B cell (primary cell): ENCODE results near the gene DRD2. TPM values are rescaled to one million over a fixed set of nuclear protein-coding genes. Genes with fewer than 3 reads are reported as not detected.

ENCODE experiments used
- ATAC-seq: fragments of 200-7000 bp; cut with Tn5 transposase; one replicate; pipeline ENCODE4 v1.10.0; 2021; ENCODE audit warnings: low read depth, mild to moderate bottlenecking, moderate number of reproducible peaks, moderate library complexity
- CTCF ChIA-PET: fragments of 350-600 bp; sonication (Branson Sonifier 250); formaldehyde crosslinking; loops from one replicate; lab custom pipeline; 2021; ENCODE audit warnings: antibody characterized with exemption, inconsistent platforms; lab: Charles Lee
- POLR2A ChIA-PET: fragments of 350-600 bp; sonication (Branson Sonifier 250); formaldehyde crosslinking; loops from one replicate; lab custom pipeline; 2021; ENCODE audit warnings: antibody characterized with exemption; lab: Charles Lee
- DNase-seq: peaks from one replicate; pipeline ENCODE4 v3.0.0; 2013
- H2AFZ ChIP-seq: 2 replicates; pipeline ENCODE4 v1.6.1; 2012; ENCODE audit warnings: mild to moderate bottlenecking, low read depth, low read length; ENCODE audit not compliant: insufficient read depth, poor library complexity, severe bottlenecking
- H3K27ac ChIP-seq, 2 donors: 1 replicate in 1 of 2; 2 replicates in 1 of 2; pipeline ENCODE4 v1.5.1; 2012 to 2013; ENCODE audit warnings: low read length in 2 of 2, mild to moderate bottlenecking in 2 of 2, moderate library complexity in 1 of 2
- H3K27me3 ChIP-seq, 4 experiments: fragments of 200-600 bp in 1 of 4; sonication (generic) in 1 of 4; replicated peaks in 1 of 4; 1 replicate in 2 of 4; 2 replicates in 2 of 4; pipeline versions ENCODE4 v1.6.1 to v1.7.0; 2013 to 2016; ENCODE audit warnings: low read length in 3 of 4, mild to moderate bottlenecking in 2 of 4, mixed read lengths in 1 of 4, moderate library complexity in 1 of 4; ENCODE audit not compliant: insufficient read depth in 4 of 4, control insufficient read depth in 3 of 4; ENCODE audit errors: control extremely low read depth in 1 of 4
- H3K36me3 ChIP-seq, 2 experiments: replicated peaks in 1 of 2; 1 replicate in 1 of 2; 2 replicates in 1 of 2; pipeline versions ENCODE4 v1.6.1 to v1.7.1; 2013; ENCODE audit warnings: low read length in 1 of 2; ENCODE audit not compliant: insufficient read depth in 2 of 2, control insufficient read depth in 1 of 2; ENCODE audit errors: control extremely low read depth in 1 of 2, extremely low read depth in 1 of 2
- H3K4me1 ChIP-seq, 2 donors: fragments of 200-600 bp in 1 of 2; sonication (generic) in 1 of 2; 1 replicate in 1 of 2; 2 replicates in 1 of 2; pipeline versions ENCODE4 v1.5.1 to v1.6.1; 2013 to 2017; ENCODE audit warnings: low read length in 2 of 2; ENCODE audit not compliant: control insufficient read depth in 2 of 2, insufficient read depth in 2 of 2
- H3K4me2 ChIP-seq: replicated peaks from 2 replicates; pipeline ENCODE3; 2012; ENCODE audit warnings: mild to moderate bottlenecking, low read depth, low read length; ENCODE audit not compliant: poor library complexity, severe bottlenecking
- H3K4me3 ChIP-seq, 5 experiments: fragments of 200-600 bp in 1 of 5; sonication (generic) in 1 of 5; 1 replicate in 3 of 5; 2 replicates in 2 of 5; pipeline versions ENCODE4 v1.5.1 to v1.7.0; 2011 to 2016; ENCODE audit warnings: low read length in 4 of 5, mild to moderate bottlenecking in 4 of 5, low read depth in 2 of 5, control low read depth in 1 of 5, moderate library complexity in 1 of 5; ENCODE audit not compliant: insufficient read depth in 1 of 5; ENCODE audit errors: control extremely low read depth in 1 of 5, extremely low read depth in 1 of 5
- H3K79me2 ChIP-seq: fragments of 200-600 bp; sonication (generic); one replicate; pipeline ENCODE4 v1.6.0; 2016; ENCODE audit warnings: low read length; ENCODE audit not compliant: control insufficient read depth, insufficient read depth
- H3K9ac ChIP-seq: fragments of 200-600 bp; sonication (generic); 2 replicates; pipeline ENCODE4 v1.6.1; 2017; ENCODE audit warnings: mild to moderate bottlenecking, low read length, moderate library complexity
- H3K9me3 ChIP-seq, 3 donors: one replicate each; pipeline versions ENCODE4 v1.6.1 to v1.7.1; 2013; ENCODE audit warnings: low read length in 2 of 3; ENCODE audit not compliant: control insufficient read depth in 2 of 3, insufficient read depth in 1 of 3; ENCODE audit errors: control extremely low read depth in 1 of 3
- H4K20me1 ChIP-seq: 2 replicates; pipeline ENCODE4 v1.6.0; 2012; ENCODE audit warnings: mild to moderate bottlenecking, low read length; ENCODE audit not compliant: insufficient read depth, control insufficient read depth, poor library complexity, severe bottlenecking
- H3K27ac Mint-ChIP-seq: one replicate; pipeline ENCODE4 v1.8.0; 2021; ENCODE audit warnings: mixed read lengths
- H3K27me3 Mint-ChIP-seq: one replicate; pipeline ENCODE4 v1.8.0; 2021; ENCODE audit warnings: mixed read lengths
- H3K4me1 Mint-ChIP-seq: one replicate; pipeline ENCODE4 v1.8.0; 2021; ENCODE audit warnings: mixed read lengths
- H3K4me3 Mint-ChIP-seq: one replicate; pipeline ENCODE4 v1.8.0; 2021; ENCODE audit warnings: mixed read lengths
- H3K9me3 Mint-ChIP-seq: one replicate; pipeline ENCODE4 v1.8.0; 2022; ENCODE audit warnings: mixed read lengths; ENCODE audit not compliant: insufficient read depth
- EZH2 ChIP-seq: IDR thresholded peaks from 2 replicates; pipeline ENCODE4 v1.6.1; 2012; ENCODE audit warnings: borderline replicate concordance, low read depth, mild to moderate bottlenecking, moderate library complexity, low read length; ENCODE audit not compliant: insufficient read depth, poor library complexity, severe bottlenecking
- WGBS: methylation state at CpG from one replicate; pipeline ENCODE4 v1.1.5; 2013; ENCODE audit warnings: missing lambda C conversion rate; ENCODE audit not compliant: insufficient coverage; 5-methylcytosine and 5-hydroxymethylcytosine counted together
- intact Hi-C: fragments of 100-400 bp; cut with micrococcal nuclease; formaldehyde crosslinking; loops from one replicate; pipeline ENCODE4 v1.10.0; 2022
- polyA plus RNA-seq: library from polyadenylated mRNA; depleted of rRNA; stranded (reverse); fragments of >200 nt; gene quantifications from 2 replicates; pipeline ENCODE4 v1.2.3, GENCODE V29; 2012
- small RNA-seq: library from RNA; depleted of rRNA; stranded (forward); fragments of <200 nt; gene quantifications from one replicate; pipeline ENCODE3, GENCODE V24; 2012; ENCODE audit warnings: low replicate concordance, low read depth; ENCODE audit not compliant: insufficient read length
- total RNA-seq, 2 donors: library from RNA; stranded (reverse); fragments of 120-200 nt in 1 of 2; gene quantifications; 1 replicate in 1 of 2; 2 replicates in 1 of 2; pipeline versions ENCODE4 v1.2.3 to v1.2.4, GENCODE V29; 2013 to 2022
- TF ChIP-seq, protein P1 (sequence below): fragments of 200-600 bp; IDR thresholded peaks from one replicate; pipeline ENCODE4 v1.8.0; 2022; ENCODE audit warnings: antibody characterized with exemption, mild to moderate bottlenecking

The DRD2 gene
- total and polyA plus RNA-seq, 2 donors (not counting 1 experiment from before 2014, with no cell fraction given): not detected

DNA sequence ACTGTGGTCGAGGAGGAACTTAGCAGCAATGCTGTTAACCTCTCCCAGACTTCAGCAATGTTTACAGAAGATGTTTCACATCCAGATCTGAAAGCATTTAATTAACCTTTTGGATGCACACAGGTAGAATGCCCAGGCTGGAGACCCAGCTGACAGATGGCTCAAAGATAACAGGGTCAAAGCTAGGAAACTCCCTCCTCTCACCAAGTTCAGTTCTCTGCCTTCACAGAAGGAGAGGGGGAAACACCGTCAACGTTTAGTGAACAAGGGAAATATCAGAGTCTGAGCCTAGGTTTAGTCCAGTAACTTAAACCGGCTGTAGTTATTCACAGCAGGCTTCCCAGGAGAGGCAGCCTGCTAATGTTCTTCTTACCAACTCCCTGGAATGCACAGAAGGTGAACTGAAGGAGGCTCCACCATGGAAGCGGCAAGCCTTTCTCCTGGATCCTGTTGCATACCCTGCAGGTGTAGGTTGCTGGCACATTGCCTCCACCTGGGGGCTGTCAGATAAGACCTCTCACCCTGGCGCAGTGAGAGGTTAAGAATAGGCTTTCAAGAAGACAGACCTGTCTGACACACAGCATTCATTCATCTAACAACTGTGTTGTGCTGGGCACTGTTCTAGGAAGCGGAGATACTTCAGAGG, 111.1 kb downstream of the DRD2 start:
- Histone ChIP-seq H2AFZ (no peak overlapping the region), H3K27ac (no peak overlapping the region), H3K4me3 (no peak overlapping the region), H3K9ac (no peak overlapping the region), H4K20me1 (no peaks in the 10 kb centered on the region), H3K9me3 (no peaks in the 10 kb centered on the region), H3K36me3 (peaks cover 0 to 71% of the 10 kb centered on the region in 2 experiments), H3K79me2 (no peaks in the 10 kb centered on the region), H3K4me1 (no peaks in the 10 kb centered on the region), H3K4me2 (no peak overlapping the region), H3K27me3 (no peaks in the 10 kb centered on the region)
- CTCF ChIA-PET: interaction anchor here (1.1 to 1.5 kb wide), 2 partner anchors 60 to 799 kb away, joined by 3 read pairs; no protein-coding TSS in a partner anchor
- intact Hi-C loops: no loop called here
- no peak for ATAC-seq
- no peaks in the 10 kb centered on the region for H3K4me1 Mint-ChIP-seq
- 69% methylated on average over 3 of the region's 7 CpGs for WGBS
- no peak for DNase-seq
- no peak overlapping the region for H3K27ac Mint-ChIP-seq
- no peaks in the 10 kb centered on the region for H3K27me3 Mint-ChIP-seq
- H3K9me3 Mint-ChIP-seq: no peaks in the 10 kb centered on the region
- H3K4me3 Mint-ChIP-seq: no peak overlapping the region
- TF ChIP-seq, protein P1, sequence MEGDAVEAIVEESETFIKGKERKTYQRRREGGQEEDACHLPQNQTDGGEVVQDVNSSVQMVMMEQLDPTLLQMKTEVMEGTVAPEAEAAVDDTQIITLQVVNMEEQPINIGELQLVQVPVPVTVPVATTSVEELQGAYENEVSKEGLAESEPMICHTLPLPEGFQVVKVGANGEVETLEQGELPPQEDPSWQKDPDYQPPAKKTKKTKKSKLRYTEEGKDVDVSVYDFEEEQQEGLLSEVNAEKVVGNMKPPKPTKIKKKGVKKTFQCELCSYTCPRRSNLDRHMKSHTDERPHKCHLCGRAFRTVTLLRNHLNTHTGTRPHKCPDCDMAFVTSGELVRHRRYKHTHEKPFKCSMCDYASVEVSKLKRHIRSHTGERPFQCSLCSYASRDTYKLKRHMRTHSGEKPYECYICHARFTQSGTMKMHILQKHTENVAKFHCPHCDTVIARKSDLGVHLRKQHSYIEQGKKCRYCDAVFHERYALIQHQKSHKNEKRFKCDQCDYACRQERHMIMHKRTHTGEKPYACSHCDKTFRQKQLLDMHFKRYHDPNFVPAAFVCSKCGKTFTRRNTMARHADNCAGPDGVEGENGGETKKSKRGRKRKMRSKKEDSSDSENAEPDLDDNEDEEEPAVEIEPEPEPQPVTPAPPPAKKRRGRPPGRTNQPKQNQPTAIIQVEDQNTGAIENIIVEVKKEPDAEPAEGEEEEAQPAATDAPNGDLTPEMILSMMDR: no peak
- no peak for TF ChIP-seq EZH2
- POLR2A ChIA-PET: no interaction called here

DNA sequence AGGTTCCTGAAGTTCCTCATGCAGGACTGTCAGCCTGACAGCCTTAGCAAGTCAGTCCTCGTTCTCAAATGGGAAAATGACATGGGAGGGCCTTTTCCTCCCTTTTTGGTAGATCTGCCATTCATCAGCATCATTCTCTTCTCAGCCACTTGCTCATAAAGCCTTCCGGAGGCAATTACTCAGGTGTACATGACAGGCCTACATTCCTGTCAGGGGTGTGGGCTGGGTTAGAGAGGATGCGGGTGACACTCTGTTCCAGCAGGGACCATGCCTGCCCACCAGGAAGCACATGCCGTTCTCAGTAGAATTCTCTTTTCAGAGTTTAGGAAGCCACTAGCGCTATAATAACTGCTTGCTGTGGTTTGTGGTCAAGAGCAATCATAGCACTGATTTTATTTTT, 111.8 kb downstream of the DRD2 start:
- intact Hi-C loops: no loop called here
- Histone ChIP-seq H4K20me1 (no peaks in the 10 kb centered on the region), H3K4me2 (no peak overlapping the region), H3K9ac (no peak overlapping the region), H3K79me2 (no peaks in the 10 kb centered on the region), H3K4me1 (no peaks in the 10 kb centered on the region), H3K27ac (no peak overlapping the region), H3K27me3 (no peaks in the 10 kb centered on the region), H3K36me3 (peaks cover 0 to 76% of the 10 kb centered on the region in 2 experiments), H3K9me3 (no peaks in the 10 kb centered on the region), H2AFZ (no peak overlapping the region), H3K4me3 (no peak overlapping the region)
- no peak for DNase-seq
- Mint-ChIP-seq H3K4me3 (no peak overlapping the region), H3K27me3 (no peaks in the 10 kb centered on the region), H3K9me3 (no peaks in the 10 kb centered on the region), H3K4me1 (no peaks in the 10 kb centered on the region), H3K27ac (no peak overlapping the region)
- no peak for TF ChIP-seq EZH2
- TF ChIP-seq, protein P1: no peak
- ChIA-PET POLR2A (no interaction called here), CTCF (interaction anchor here (1.5 kb wide), 1 partner anchor 59 kb away, joined by 3 read pairs; no protein-coding TSS in a partner anchor)
- 7% methylated on average over 2 of the region's 5 CpGs for WGBS
- no peak for ATAC-seq

Small RNAs within 50 kb of the gene (small RNA-seq; reads per million reads assigned to genes)
- not detected for gene MIR4301

Other genes with a start within 250 kb of the DRD2 start
- gene TTC12, start 160.8 kb downstream of the DRD2 start, total RNA-seq: 47.3 and 63.8 TPM in 2 replicates
- 9.0 and 21.3 TPM in 2 replicates for gene TTC12, start 160.8 kb downstream of the DRD2 start, polyA plus RNA-seq
- 0.89 and 1.1 TPM in 2 replicates for gene ANKK1, start 87.6 kb downstream of the DRD2 start, total RNA-seq
- gene ANKK1, start 87.6 kb downstream of the DRD2 start, polyA plus RNA-seq: 3.0 and 5.3 TPM in 2 replicates
- 0.74 and 1.2 TPM in 2 replicates for gene TMPRSS5, start 230.9 kb upstream of the DRD2 start, total RNA-seq
- 0.86 and 0.87 TPM in 2 replicates for gene TMPRSS5, start 230.9 kb upstream of the DRD2 start, polyA plus RNA-seq